ENCODE results near the gene FLRT1.

DNA sequence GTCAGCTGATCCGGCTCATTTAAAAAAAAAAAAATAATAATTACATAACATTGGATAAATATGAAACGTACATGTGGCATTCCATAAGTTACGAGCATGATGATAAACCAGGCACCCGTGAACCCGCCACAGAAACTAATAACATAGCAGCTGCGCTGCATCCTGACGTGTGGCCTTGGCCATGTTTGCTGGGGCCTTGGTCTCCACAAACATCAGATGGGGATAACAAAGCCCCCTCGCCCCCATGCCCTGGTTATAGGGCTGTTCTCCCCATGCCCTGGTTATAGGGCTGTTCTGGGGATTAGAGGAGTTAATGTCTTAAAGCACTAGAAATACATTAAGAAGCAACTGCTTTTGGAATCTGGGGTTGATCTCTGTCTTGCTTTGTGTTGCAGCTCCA is 36.7 kb downstream of the FLRT1 start:
- TF ChIP-seq, protein P1, sequence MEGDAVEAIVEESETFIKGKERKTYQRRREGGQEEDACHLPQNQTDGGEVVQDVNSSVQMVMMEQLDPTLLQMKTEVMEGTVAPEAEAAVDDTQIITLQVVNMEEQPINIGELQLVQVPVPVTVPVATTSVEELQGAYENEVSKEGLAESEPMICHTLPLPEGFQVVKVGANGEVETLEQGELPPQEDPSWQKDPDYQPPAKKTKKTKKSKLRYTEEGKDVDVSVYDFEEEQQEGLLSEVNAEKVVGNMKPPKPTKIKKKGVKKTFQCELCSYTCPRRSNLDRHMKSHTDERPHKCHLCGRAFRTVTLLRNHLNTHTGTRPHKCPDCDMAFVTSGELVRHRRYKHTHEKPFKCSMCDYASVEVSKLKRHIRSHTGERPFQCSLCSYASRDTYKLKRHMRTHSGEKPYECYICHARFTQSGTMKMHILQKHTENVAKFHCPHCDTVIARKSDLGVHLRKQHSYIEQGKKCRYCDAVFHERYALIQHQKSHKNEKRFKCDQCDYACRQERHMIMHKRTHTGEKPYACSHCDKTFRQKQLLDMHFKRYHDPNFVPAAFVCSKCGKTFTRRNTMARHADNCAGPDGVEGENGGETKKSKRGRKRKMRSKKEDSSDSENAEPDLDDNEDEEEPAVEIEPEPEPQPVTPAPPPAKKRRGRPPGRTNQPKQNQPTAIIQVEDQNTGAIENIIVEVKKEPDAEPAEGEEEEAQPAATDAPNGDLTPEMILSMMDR (conservative IDR thresholded peaks at IDR 0.05 in 1 of 2, IDR thresholded peaks at IDR 0.05 in 1 of 2; ENCODE audit: low read depth in 1 of 2, low read length in 2 of 2): no peak
- TF ChIP-seq EZH2 (IDR thresholded peaks at IDR 0.05; ENCODE audit: low read length, missing control alignments): no peak

Measured in fibroblast of lung (primary cell).